Bone marrow (tissue), 2 donors: ENCODE data around the gene COG3.
"Not testable (repeated sequence)": the region's sequence is repeated elsewhere in the genome, so short reads cannot be mapped to it uniquely, and the experiment has no call there.

ENCODE experiments used
- DNase-seq, 2 donors: peaks; one replicate each; lab custom pipeline; 2025; lab: John Stamatoyannopoulos, UW

COG3 gene, protein sequence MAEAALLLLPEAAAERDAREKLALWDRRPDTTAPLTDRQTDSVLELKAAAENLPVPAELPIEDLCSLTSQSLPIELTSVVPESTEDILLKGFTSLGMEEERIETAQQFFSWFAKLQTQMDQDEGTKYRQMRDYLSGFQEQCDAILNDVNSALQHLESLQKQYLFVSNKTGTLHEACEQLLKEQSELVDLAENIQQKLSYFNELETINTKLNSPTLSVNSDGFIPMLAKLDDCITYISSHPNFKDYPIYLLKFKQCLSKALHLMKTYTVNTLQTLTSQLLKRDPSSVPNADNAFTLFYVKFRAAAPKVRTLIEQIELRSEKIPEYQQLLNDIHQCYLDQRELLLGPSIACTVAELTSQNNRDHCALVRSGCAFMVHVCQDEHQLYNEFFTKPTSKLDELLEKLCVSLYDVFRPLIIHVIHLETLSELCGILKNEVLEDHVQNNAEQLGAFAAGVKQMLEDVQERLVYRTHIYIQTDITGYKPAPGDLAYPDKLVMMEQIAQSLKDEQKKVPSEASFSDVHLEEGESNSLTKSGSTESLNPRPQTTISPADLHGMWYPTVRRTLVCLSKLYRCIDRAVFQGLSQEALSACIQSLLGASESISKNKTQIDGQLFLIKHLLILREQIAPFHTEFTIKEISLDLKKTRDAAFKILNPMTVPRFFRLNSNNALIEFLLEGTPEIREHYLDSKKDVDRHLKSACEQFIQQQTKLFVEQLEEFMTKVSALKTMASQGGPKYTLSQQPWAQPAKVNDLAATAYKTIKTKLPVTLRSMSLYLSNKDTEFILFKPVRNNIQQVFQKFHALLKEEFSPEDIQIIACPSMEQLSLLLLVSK

DNA sequence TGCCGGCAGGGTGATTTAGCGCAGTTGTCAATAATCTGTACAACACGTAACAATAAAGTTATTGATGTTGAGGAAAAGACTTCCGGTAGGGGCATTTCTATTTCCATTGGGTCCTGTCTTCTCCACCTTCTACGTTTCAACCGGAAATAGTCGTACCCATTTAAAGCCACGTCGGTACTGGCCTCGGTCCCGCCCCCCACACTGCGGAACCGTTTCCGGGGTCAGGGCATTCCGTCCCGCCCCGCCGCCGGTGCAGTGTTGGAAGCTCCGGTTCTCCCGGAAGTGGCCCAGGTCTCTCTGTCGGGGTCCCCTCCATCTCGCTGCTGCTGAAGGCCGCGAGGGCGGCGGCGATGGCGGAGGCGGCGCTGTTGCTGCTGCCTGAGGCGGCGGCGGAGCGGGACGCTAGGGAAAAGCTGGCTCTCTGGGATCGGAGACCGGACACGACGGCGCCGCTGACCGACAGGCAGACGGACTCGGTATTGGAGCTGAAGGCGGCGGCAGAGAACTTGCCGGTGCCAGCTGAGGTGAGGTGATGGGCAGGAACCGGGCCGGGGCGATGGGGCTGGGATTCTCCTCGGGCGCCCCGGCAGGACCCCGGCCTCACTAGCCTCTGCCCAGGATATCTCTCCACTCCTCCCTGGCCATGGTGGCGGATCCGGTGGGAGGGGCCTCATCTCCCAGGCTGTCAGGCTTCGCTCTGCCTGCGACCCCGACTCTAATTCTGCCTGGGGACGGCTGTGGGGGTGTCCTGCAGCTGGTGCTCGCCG lies at the start of gene COG3:
Gene COG3, plus strand, starts transcription at position 253 of the 767 bp plus-strand sequence. Its CDS starts 98 bp downstream, at position 351.
- peak; percentile 86 to 98 for DNase-seq

- no peak for DNase-seq
These were observed 49.6 kb upstream of the COG3 start for GRCh38 chr13:45415112-45415511.

- no peak for DNase-seq
These were observed 48.1 kb upstream of the COG3 start for GRCh38 chr13:45416516-45417128.

DNA sequence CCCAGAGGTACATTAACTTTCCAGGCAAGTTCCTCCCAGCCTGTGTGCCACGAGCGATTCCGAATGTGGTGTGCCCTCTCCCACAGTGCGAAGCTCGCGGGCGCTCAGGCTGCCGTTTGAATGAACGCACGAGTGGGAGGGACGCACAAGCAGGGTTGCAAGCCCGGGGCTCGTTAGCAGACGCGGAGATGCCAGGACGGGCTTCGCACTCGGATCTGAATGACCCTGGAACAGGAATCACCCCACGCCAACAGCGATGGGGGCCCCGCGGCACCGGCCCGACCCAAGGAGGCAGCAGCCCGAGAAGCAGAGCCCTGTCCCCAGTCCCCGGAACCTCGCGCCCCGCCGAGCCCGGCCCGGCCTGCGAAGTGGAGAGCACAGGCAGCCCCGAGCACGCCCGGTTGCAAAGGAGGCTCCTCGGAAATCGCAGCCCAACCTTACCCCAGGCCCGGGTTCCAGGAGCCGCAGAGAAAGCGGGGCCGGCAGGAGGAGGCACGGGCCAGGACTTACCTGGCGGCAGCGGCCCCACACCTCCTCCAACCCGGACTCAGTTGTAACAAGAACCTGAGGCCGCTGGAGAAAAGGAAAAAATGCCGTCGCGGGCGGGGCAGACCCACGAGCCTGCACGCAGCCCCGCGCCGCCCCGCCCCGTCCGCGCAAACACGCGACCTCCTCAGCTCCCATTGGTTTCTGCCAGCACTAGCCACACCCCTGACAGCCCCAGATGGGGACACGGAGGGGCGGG lies 46.8 kb upstream of the COG3 start, which contains the start of gene SLC25A30:
Gene SLC25A30, minus strand, starts transcription at position 584 of the 745 bp plus-strand sequence. CDS start 6,948 bp downstream, outside the sequence.
- DNase-seq: peak; percentile 77 to 88

DNA sequence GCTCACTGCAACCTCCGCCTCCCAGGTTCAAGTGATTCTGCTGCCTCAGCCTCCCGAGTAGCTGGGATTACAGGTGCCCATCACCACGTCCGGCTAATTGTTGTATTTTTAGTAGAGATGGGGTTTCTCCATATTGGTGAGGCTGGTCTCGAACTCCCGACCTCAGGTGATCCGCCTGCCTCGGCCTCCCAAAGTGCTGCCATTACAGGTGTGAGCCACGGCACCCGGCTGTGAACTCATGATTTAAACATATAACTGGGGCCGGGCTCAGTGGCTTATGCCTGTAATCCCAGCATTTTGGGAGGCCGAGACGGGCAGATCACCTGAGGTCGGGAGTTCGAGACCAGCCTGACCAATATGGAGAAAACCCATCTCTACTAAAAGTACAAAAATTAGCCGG lies 45.4 kb upstream of the COG3 start:
- DNase-seq: not testable (repeated sequence)

GRCh38 chr13:45419945-45420344 lies 44.8 kb upstream of the COG3 start:
- no peak for DNase-seq

- DNase-seq: peak in 1 of 2 donors; percentile 33
These were observed 41.9 kb upstream of the COG3 start for GRCh38 chr13:45422731-45423292.

- DNase-seq: peak in 1 of 2 donors; percentile 59
These were observed 38.5 kb upstream of the COG3 start for GRCh38 chr13:45426056-45426841.

- DNase-seq: no peak
These were observed 31.9 kb upstream of the COG3 start for GRCh38 chr13:45432737-45433380.

- DNase-seq: no peak
These were observed 31.4 kb upstream of the COG3 start for GRCh38 chr13:45433381-45433790.

DNA sequence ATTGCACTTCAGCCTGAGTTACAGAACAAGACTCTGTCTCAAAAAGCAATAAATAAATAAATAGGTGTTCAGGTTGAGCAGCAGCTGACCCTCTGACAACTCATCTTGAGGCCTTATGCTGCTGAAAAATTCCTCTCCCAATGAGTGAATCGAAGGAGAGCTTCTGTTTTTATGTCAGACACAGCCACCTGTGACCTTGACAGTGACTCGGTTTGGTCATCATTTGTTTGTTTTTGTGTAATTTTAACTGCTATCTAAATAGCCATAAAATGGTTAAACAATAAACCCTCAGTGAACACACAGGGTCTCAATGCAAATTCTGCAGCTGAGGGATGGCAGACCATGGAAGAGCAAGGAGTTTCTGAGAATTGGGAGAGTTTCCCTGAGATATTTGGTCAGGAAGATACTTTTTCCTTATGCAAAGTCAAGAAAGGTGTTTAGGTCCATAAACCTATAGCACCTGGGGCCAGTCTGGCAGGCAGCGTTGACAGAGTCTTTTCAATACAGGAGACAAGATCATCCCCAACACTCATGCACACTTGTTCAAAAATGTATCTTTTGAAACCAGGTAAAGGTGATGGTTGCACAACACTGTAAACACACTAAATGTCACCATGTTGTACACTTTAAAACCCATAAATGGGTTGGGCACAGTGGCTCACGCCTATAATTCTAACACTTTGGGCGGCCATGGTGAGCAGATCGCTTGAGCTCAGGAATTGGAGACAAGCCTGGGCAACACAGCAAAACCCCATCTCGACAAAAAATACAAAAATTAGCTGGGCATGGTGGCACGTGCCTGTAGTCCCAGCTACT lies 30.0 kb upstream of the COG3 start:
- no peak for DNase-seq

DNA sequence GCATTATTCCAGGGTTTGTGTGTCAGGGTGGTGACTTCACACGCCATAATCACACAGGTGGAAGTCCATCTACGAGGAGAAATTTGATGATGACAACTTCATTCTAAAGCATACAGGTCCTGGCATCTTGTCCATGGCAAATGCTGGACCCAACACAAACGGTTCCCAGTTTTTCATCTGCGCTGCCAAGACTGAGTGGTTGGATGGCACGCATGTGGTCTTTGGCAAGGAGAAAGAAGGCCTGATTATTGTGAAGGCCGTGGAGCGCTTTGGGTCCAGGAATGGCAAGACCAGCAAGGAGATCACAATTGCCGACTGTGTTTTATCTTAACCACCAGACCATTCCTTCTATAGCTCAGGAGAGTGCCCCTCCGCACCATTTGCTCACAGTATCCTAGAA lies 28.4 kb upstream of the COG3 start:
- DNase-seq: no peak

- DNase-seq: no peak
These were observed 27.8 kb upstream of the COG3 start for GRCh38 chr13:45436953-45437352.

GRCh38 chr13:45437947-45438346 lies 26.8 kb upstream of the COG3 start:
- DNase-seq: no peak

DNA sequence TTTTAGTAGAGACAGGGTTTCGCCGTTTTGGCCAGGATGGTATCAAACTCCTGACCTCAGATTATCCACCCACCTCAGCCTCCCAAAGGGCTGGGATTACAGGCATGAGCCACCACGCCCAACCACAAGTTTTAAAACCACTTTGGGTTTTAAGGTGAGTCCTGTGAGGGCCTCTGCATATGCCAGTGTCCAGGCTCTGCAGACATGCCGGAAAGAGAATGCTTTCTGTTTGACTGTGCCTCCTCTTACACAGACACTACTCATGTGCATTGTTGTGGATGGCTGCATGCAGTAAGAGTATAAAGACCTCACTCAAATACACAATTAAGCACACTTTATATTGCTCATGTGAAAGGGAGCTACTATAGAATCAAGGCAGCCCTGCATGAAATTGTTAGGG lies 25.7 kb upstream of the COG3 start:
- DNase-seq: no peak

GRCh38 chr13:45439781-45440462 lies 24.8 kb upstream of the COG3 start:
- no peak for DNase-seq

DNA sequence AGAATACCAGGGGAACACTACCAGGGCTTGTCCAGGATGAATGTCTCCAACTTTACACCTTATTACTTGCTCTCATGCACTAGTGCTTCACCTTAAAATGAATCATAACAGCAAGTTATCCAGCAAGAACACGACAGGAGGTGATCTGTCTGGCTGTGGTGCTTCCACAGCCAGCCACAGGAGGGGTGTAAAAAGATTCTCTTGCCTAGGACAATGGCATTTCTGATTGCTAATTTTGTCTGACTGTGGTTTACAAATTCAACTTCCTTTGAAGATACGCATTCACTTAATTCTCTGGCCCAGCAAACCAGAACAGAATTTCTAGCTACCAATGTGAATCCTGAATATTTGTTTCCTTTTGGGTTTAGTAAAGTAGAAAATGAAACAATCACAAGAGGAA lies 23.1 kb upstream of the COG3 start:
- peak in 1 of 2 donors; percentile 35 for DNase-seq

DNA sequence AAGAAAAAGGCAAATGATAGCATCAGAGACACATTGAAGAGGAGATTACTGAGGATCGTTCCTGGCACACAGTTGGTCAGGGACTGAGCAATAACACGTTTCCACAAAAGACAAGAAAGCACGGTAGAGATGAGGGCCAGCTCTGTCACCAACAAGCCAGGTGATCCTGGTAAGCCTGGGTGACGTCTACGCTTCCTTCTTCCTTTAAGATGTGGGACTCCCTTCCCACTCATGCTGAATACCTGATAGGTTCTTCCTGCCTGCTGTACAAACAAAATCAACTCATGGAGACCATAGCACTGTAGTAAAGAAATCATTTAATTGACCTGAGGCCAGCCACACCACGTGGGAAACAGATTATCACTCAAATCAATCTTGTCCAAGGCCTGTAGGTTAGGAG lies 19.7 kb upstream of the COG3 start:
- no peak for DNase-seq
